Activated effector memory CD4-positive, alpha-beta T cell treated with Interleukin-2 at 50 U/mL for 16 hours (primary cell): ENCODE data around the gene ZBTB2.
"Not testable (repeated sequence)": the region's sequence is repeated elsewhere in the genome, so short reads cannot be mapped to it uniquely, and the experiment has no call there.

Experiments used
- DNase-seq: peaks from one replicate; pipeline ENCODE4 v3.0.0-alpha.2; 2020

The ZBTB2 gene

DNA sequence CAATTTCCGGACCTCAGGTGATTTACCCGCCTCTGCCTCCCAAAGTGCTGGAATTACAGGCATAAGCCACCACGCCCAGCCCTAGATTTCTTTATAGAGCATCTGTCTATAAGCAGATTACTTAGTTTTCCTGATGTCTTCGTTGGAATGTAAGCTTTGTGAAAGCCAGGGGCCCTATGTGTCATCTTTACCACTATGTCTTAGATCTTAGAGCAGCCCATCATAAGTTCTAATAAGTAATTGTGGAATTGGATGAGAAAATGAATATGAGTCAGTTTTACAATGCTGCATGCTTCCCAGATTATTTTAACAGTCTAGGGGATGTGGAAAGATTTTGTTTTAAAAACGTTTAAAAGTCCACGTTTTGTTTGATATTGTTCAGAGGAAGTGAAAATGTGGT is 9.1 kb upstream of the ZBTB2 start:
- no peak for DNase-seq

DNA sequence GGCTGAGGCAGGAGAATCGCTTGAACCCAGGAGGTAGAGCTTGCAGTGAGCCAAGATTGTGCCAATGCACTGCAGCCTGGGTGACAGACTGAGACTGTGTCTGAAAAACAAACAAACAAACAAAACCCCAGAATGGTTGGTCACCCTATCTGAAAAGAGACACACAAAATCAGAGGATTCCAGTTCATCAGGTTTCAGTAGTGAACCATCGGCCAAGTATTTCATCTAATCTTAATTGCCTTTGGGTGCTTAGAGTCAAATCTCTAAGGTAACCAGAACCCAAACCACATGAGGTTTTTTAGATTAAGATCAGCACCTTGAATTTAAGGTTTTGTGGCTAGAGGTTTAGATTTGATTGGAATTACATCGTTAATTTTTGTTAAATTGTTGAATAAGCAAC is 8.3 kb upstream of the ZBTB2 start:
- no peak for DNase-seq

DNA sequence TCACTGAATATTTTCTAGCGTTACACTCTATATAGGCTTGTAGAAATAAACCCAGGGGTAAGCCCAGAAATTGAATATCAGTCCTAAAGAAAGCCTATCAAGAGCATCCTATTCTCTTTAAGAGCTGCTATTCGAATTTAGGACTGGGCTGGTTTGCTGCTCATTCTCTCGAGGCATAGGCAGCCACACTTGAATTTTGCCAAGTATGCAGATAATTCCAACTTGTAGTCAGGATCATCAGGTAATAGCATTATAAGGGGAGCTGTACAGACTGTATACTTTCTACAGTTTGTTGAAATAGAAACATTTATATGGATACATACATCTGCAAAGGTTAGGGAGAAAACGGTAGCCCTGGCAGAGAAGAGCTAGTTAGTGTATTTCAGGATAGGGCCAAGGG is 2.1 kb upstream of the ZBTB2 start:
- no peak for DNase-seq

DNA sequence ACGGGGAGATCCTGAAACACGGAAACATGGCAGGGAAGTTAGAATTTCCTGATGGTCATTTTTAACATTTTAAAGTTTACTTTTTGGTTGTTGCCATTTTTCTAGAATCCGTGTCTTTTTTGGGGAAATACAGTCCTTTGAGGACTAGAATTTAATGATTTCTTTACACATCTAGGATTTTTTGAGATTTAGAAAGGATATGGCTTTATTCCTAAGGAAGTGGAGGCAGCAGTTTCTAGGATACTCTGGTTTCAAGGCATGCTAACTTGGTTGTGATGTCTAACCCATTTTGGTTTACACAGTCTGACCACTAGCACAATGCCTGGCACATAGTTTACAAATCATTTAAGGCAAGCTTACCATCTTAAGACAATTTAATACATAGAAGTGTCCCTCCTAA is 1.1 kb upstream of the ZBTB2 start:
- no peak for DNase-seq

DNA sequence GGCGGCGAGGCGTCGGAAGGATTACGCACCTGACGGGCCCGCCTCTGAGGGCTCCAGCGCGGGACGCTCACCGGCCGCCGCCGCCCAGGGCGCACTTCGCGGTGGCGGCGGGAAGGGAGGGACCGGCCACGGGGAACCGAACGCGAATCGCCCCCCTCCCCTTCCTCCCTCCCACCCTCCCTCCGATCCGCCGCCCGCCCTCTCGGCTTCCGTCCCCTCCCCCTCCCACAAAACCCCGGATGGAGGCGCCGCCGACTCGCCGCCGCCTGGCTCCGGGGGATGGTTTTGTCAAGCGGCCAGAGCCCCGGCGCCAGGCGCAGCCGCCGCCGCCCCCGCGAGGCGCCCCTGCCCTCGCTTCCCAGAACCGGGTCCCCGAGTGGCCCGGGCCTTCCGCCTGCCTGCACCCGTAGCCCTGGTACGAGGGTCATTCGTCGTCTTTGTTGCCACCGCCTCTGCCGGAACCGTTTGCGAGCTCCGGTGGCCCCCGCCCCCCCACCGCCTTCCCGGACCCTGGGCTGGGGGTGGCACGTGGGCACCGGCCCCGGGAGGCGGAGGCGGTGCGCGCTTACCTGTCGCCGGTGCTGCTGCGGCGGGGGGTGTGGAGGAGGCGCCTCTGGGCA is 398 bp downstream of the ZBTB2 start:
- peak; percentile 78 for DNase-seq

DNA sequence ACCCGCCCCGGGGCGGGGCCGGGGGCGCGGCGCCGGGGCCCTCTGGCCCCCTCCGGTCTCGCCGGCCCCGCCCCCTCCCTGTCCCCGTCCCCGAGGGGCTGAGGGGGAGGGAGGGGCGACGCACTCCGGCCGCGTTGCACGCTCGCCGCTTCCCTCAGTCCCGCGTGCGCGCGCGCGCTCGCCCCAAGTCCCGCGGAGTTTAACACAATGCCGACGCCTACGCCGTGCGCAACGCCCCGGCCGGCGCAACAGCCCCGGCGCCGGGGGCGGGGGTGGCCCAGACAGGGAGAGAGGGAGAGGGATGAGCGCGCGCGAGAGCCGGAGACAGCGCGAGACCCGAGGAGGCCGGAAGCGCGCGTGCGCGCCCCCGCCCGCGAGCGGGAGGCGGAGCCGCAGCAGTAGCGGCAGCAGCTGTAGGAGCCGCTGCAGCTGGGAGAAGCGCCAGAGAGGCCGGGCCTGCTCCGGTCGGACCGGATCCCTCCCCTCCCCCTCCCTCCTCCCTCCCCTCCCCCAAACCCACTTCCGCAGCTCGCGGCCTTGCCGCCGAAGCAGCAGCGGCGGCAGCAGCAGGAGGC is 996 bp downstream of the ZBTB2 start:
- DNase-seq, result peak; percentile 98

DNA sequence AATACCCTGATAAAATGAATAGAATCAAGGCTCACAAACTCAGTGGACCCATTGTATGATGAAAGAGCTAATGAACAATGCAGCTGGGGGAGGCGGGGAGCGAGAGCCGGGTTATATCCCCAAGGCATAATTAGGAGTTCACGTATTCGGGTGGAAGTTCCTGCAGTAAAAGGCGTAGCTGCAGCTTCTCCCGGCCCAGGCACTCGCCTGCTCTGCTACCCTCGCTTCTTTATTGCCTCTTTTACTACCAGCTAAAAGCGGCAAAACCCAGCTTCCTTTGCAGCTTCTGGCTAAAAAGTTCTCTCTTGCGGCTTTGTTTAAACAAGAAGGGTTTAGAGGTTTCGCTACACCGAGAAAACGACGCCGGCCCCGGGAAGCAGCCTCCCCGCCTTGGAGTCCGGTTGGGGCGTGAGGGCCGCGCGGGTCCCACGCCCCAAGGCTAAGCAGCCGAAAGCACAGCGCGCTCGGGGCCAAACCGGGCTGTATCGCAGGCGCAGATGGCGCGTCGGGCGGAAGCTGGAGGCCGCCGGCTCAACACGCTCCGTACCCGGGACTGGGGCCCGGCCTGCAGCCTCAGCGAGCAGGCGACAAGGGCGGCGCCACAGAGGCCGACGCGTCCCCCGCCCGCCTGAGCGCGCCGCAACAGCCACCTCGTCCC is 1.6 kb downstream of the ZBTB2 start:
- DNase-seq, result no peak

DNA sequence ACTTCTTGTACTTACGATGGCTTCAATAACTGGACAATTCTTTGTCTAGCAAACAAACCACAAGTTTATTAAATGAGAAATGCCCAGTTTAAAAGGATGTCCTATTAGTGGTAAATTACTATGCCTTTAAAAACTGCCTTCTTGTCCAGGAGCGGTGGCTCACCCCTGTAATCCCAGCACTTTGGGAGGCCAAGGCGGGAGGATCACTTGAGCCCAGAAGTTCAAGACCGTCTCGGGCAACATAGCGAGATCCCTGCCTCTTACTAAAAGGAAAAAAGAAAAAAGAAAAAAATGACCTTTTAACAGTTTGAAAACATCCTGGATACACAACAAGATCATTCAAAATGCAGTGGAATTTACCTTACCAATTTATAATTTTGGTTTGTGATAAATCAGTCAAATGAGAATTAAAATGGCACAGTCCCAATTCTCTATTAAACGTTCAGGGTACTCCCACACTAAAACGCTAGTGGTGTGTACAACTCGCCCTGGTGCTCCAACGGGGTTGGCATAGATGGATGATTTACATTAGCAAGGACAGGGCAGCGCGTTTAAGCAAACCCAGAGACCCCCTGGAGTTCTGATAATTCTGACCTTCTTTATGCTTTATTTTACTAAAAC is 2.3 kb downstream of the ZBTB2 start:
- DNase-seq, result no peak

DNA sequence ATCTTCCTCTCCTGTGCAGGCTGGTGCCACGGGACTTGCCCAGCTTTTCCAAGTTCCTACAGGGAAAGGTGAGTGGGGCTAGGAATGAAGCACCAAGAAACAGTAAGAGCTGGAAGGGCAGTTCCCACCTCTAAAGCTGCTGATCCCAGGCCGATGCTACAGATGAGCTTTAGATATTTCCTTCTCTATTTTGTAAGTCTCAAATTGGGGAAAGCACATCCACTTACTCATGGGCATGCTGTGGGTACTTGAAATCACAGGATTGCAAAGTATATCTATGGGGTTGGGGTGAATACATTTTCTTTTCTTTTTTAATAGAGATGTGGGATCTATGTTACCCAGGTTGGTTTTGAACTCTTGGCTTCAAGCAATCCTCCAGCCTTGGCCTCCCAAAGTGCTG is 3.1 kb downstream of the ZBTB2 start:
- DNase-seq, result no peak

DNA sequence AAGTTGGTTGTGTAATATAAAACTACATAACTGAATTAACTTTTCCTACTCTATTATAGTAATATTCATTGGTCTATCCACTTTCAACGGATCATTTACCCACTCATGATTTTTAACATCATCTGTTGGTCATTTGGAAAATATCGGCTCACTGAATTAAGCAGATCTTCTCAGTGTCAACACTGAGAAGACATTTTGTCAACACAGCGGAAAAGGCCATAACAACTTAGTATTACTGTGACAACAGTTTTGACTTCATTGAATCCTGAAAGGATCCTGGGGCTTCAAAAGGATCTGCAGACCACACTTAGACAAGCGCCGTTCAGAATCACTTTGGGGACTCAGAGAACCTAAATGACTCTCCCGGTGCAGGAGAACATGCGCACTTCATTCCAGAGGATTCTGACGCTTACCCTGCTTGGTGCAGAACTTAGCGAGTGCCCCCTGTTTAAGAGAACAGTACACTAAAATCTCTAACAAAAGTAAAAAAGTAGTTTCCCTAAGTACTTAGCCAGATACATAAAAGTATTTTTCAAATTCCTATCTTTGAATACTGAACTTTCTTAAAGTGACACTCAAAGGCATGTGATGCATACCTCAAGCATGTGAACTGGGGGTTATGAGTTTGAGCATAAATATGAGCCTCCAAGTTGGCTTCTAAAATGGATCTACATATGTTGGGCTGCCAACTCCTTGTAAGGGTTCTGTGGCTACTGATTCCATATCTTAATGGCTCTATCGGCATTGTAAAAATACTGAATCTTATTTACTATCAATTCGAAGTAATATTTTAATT is 4.0 kb downstream of the ZBTB2 start:
- no peak for DNase-seq

DNA sequence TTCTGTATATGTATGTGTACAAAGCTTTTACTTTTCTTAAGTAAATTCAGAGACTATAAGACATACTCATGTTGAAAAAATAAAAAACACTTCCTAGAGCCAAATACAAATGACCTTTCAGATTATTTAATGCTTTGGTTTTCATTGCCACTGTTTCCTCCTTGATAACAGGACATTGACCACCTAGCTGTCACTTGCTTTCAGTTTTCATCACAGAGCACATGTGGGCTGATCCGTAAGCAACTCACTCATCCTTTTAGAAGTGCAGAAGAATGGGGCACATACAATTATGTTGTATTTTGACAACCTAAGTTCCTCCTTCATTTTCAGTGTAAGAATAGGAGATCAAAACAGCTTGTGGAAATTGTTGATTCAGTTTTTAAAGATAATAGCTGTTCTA is 6.2 kb downstream of the ZBTB2 start:
- DNase-seq, result no peak

DNA sequence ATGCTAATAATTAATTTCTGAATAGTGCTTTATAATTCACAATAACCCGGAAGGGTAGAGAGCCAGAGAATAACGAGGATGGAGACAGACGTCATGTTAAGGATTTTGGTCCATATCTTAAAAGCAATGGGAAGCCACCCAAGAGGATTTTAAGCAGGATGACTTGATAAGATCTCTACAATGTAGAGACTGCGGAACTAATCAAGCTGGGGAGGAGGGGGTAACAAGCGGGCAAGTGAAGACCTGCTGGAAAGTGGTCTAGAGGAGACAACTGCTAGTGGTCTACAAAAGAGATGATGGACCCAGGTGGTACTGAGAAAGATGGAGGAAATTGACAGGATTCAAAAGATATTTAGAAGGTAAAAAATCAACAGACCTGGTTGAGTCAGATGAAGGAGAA is 7.2 kb downstream of the ZBTB2 start:
- DNase-seq, result no peak

DNA sequence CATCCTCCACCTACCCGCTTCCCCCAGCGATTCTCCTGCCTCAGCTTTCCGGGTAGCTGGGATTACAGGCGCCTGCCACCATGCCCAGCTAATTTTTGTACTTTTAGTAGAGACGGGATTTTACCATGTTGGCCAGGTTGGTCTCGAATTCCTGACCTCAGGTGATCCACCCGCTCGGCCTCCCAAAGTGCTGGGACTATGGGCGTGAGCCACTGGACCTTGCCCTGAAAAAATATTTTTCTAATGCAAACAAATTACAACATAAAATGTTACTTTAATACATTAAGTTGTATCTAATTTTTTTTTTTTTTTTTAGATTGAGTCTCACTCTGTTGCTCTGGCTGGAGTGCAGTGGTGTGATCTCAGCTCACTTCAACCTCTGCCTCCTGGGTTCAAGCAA is 8.7 kb downstream of the ZBTB2 start:
- not testable (repeated sequence) for DNase-seq

DNA sequence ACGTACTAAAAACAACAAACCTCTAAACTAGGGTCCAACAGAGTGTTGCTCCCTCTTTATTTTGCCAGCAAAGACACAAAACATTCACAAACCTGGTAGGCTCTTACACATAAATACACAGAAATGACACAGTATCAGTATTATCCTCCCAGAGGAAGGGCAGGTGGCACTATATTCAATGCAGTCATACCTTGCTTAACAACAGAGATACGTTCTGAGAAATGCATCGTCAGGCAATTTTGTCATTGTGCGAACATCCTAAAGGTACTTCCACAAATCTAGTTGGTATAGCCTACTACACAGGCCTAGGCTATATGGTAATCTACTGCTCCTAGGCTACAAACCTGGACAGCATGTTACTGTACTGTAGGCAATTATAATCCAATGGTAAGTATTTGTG is 9.6 kb downstream of the ZBTB2 start:
- no peak for DNase-seq

DNA sequence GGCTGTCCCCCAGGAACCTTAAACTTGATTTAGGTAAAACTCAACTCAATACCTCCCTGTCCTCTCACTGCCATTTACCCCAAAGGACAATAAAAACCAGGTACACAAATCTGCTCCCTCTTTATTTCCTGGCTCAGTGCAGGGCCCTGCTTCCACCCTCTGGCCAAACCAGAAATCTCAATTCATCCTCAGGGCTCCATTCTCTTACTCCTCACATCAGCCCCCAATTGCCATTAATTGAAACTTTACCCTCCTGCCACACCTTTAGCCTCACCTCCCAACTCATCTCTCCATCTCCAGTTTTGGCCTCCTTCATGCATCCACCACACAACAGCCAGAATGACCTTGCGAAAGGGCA is 10.5 kb downstream of the ZBTB2 start:
- DNase-seq, result no peak

DNA sequence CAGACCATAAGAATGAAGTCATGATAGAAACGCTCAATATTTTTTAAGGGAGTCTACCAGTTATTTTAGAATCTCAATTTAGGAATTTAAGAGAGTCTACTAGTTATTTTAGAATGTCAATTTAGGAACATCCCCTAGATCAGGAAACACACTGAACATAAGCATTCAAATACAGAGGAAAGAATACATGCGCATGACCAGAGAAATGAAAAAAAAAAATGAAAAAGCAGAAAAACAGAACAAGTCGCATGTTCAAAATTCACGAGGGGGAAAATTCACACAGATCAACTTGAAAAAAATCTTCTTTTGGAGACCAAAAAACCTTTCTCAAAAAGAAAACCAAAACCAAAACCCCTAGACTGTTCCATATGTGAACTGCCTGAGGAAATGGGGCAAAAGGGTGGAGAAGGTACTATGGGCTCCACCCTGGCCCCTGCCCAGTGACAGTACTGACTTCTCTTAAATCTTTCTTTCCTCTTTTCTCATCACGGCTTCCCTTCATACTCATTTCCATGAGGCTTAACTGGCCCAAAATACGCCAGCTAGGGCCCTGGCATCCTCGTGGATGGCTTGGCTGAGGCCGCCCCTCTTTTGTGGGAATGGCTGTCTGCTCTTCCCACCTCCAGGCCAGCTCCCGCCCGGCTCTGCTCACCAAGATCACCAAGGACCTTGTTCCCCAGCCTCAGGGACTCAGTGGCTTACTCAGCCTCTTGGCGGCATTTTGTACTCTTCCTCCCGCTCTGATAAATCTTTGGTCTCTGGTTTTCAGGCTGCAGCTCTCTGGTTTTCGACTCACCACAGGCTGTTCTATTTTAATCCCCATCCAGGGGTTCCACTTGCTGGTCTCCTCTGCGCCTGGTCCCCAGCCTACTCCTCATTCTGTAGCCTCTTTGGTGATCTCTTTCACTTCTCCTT is 11.2 kb downstream of the ZBTB2 start:
- DNase-seq, result no peak

DNA sequence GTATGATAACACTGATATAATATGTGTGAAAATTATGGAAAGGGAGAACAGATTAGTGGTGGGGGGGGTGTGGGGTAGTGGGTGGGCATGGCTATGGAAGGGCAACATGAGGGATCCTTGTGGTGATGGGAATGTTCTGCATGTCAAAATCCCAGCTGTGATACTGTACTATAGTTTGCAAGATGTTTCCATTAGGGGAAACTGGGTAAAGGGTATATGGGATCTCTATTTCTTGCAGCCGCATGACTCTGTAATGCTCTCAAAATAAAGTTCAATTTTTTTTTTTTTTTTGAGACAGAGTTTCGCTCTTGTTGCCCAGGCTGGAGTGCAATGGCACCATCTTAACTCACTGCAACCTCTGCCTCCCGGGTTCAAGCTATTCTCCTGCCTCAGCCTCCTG is 14.3 kb downstream of the ZBTB2 start:
- no peak for DNase-seq

DNA sequence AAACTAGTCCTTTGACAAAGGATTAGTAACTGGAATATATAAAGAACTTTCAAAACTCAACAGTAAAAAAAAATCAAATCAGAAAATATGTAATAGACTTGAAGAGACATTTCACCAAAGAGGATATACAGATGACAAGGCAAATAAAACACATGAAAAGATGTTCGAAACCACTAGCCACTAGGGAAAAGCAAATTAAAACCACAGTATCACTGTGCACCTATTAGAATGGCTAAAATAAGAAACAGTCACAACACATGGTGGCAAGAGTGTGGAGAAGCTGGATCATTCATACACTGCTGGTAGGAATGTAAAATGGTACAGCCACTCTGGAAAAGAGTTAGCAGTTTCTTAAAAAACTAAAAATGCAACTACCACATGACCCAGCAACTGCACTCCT is 14.9 kb downstream of the ZBTB2 start:
- no peak for DNase-seq

DNA sequence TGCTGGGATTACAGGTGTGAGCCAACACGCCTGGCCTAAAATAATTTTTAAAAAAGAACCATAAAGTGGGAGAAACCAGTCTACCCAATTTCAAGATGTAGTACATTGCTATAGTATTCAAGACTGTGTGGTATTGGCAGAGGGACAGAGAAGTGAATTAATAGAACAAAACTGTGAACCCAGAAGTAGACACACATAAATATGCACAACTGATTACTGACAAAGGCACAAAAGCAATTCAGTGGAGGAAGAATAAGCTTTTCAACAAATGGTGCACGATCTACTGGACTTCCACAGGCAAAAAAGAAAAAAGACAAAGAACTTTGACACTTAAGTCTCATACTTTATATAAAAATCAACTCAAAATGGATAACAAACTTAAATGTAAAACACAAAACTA is 15.5 kb downstream of the ZBTB2 start:
- no peak for DNase-seq

DNA sequence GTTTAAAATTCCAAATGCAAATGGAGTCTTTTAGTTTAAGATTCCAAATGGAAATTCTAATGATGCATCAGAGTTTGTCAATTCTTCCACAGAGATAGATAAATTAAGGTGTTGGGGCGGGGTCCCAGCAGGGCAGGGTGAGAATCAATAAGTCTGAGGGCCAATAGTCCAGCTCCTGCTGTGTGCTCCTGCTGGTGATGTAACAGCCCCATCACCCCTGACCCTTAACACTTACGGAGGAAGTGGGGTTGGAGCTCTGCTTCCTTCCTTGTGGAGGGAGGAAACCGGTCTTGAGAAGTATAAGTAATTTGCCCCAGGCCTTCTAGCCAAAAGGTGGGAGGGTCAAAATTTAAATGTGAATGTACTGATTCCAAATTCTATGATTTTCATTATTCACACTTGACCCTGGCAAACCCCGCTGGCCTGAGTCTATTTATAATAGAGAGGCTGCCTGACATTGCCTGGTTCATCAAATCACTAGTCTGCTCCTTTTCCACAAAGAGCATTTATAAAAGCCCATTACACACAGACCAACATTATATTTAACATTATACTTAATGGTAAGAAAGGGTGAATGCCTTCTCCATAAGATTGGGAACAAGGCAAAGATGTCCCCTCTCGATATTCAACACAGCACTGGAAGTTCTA is 17.2 kb downstream of the ZBTB2 start:
- DNase-seq, result no peak

DNA sequence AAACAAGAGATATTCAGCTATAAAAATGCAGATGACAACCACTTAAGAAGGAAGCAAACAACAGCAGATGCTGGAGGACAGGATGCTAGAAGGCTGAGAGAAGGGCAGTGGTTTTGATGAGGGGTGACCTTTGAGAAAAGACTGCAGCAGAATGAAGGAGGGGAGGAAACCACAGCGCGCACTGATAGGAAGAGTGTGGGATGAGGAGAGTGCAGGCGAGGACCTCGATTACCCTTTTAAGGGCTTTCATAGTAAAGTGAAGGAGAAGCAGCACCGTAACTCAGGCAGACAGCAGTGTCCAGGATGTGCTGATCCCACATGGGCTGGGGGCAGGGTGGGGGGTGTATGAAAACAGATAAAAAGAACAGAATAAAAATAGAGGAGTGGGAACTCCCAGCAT is 19.2 kb downstream of the ZBTB2 start:
- no peak for DNase-seq

DNA sequence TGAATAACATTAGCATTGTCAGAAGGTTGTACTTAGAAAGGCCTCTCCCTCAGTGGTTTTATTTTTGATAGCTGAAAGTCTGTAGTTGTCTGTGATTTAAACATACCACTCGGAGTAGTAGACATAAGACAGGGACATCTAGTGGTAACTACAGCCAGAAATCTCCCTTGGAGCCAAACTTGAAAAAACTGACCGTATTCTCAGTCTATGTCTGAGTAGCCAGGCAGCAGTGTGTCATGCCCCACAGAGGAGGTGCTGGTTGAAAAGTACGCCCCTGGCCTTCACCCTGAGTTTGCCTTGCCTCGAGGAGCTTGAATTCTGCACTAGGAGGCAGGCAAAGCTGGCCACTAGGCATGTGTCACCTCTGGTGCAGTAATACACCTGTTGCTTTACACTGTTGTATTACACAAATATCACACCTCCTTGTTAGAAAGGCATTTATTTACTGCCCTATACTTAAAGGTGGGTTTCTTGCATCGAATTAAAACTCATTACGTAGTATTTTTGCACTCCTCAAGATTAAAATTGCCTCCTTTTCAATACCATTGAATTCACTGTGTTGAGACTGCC is 20.8 kb downstream of the ZBTB2 start:
- DNase-seq, result no peak
